ENCODE results near the gene MEGF11.
A peak's percentile ranks its signal among the peaks of the same experiment; 100 is the strongest.

The MEGF11 gene

DNA sequence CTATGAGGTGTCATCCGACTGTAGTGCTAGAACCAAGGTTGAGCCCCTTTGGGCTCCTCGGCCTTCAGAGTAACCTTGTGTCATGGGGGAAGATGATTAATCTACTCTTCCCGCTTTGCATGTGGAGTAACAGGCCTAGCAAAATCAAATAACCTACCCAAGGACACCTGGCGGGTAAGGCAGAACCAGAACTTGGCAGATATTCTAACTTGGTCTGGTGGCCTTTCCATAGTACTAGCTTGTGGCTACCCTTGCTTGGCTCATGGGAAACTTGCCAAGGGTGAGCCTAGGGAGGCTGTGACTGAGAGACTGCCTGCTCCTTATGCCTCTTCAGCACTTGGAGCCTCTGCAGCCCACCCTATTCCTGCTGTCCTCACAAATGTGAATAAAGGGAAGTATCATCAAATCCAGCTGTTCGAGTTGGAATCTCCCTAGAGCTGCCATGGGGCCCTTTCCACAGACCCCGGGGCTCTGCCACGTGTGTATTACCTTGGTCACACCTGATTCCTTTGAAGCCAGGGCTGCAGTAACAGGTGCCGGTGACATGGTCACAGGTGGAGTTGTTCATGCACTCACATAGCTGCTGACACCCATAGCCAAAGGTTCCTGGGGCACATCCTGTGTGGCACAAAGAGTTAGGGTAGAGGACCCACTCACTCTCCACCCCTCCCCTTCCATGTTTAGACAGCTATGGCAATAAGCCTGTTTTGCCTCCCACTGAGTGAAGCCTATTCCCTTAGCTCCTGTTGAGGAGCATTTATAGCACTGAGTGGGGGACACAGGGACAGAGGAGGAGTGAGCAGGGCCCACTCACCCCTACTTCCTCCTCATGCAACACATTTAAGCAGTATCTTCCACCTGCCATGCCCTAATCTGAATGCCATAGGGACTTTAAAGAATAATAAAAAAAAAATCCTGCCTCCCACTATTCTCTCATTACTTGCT, 338.3 kb downstream of the MEGF11 start (continued):
- TF ChIP-seq ZNF311 (tag by site-specific recombination; IDR thresholded peaks at IDR 0.05; ENCODE audit: borderline replicate concordance) (no peak), ZNF16 (tag by site-specific recombination; IDR thresholded peaks at IDR 0.05; ENCODE audit: low read depth) (no peak), ZNF549 (tag by site-specific recombination; IDR thresholded peaks at IDR 0.05) (no peak), SCRT1 (tag by site-specific recombination; IDR thresholded peaks at IDR 0.05; ENCODE audit: borderline replicate concordance) (peak; percentile 88), ZFP69B (tag by site-specific recombination; IDR thresholded peaks at IDR 0.05) (no peak), ZNF214 (tag by site-specific recombination; IDR thresholded peaks at IDR 0.05; ENCODE audit: borderline replicate concordance) (no peak), BCL11B (tag by site-specific recombination; IDR thresholded peaks at IDR 0.05; ENCODE audit: low read depth) (no peak), SCRT2 (tag by site-specific recombination; IDR thresholded peaks at IDR 0.05) (peak; percentile 92), ZNF514 (tag by site-specific recombination; IDR thresholded peaks at IDR 0.05) (no peak), SETDB1 (IDR thresholded peaks at IDR 0.05; ENCODE audit: insufficient read length, low read length) (no peak), ZSCAN23 (tag by site-specific recombination; IDR thresholded peaks at IDR 0.05) (no peak), ZNF266 (tag by site-specific recombination; IDR thresholded peaks at IDR 0.05; ENCODE audit: low read depth) (no peak), ZNF560 (tag by site-specific recombination; IDR thresholded peaks at IDR 0.05; ENCODE audit: borderline replicate concordance) (no peak), ZNF350 (tag by site-specific recombination; IDR thresholded peaks at IDR 0.05) (no peak), ZFP3 (tag by site-specific recombination; IDR thresholded peaks at IDR 0.05; ENCODE audit: low read depth) (no peak), MZF1 (tag by site-specific recombination; IDR thresholded peaks at IDR 0.05; ENCODE audit: borderline replicate concordance) (no peak), ZSCAN16 (tag by site-specific recombination; IDR thresholded peaks at IDR 0.05) (no peak), ZNF211 (tag by site-specific recombination; IDR thresholded peaks at IDR 0.05; ENCODE audit: low read depth) (no peak), RBAK (tag by site-specific recombination; IDR thresholded peaks at IDR 0.05) (no peak), KLF16 (tag by site-specific recombination; IDR thresholded peaks at IDR 0.05) (no peak), GLIS2 (tag by site-specific recombination; IDR thresholded peaks at IDR 0.05) (no peak), GLI4 (tag by site-specific recombination; IDR thresholded peaks at IDR 0.05) (no peak), WT1 (tag by site-specific recombination; IDR thresholded peaks at IDR 0.05) (no peak), ZNF433 (tag by site-specific recombination; IDR thresholded peaks at IDR 0.05; ENCODE audit: low read depth) (no peak)
- TF ChIP-seq, protein P1, sequence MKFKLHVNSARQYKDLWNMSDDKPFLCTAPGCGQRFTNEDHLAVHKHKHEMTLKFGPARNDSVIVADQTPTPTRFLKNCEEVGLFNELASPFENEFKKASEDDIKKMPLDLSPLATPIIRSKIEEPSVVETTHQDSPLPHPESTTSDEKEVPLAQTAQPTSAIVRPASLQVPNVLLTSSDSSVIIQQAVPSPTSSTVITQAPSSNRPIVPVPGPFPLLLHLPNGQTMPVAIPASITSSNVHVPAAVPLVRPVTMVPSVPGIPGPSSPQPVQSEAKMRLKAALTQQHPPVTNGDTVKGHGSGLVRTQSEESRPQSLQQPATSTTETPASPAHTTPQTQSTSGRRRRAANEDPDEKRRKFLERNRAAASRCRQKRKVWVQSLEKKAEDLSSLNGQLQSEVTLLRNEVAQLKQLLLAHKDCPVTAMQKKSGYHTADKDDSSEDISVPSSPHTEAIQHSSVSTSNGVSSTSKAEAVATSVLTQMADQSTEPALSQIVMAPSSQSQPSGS (tag by site-specific recombination; IDR thresholded peaks at IDR 0.05; ENCODE audit: low read depth) = no peak
- TF ChIP-seq, protein P2, sequence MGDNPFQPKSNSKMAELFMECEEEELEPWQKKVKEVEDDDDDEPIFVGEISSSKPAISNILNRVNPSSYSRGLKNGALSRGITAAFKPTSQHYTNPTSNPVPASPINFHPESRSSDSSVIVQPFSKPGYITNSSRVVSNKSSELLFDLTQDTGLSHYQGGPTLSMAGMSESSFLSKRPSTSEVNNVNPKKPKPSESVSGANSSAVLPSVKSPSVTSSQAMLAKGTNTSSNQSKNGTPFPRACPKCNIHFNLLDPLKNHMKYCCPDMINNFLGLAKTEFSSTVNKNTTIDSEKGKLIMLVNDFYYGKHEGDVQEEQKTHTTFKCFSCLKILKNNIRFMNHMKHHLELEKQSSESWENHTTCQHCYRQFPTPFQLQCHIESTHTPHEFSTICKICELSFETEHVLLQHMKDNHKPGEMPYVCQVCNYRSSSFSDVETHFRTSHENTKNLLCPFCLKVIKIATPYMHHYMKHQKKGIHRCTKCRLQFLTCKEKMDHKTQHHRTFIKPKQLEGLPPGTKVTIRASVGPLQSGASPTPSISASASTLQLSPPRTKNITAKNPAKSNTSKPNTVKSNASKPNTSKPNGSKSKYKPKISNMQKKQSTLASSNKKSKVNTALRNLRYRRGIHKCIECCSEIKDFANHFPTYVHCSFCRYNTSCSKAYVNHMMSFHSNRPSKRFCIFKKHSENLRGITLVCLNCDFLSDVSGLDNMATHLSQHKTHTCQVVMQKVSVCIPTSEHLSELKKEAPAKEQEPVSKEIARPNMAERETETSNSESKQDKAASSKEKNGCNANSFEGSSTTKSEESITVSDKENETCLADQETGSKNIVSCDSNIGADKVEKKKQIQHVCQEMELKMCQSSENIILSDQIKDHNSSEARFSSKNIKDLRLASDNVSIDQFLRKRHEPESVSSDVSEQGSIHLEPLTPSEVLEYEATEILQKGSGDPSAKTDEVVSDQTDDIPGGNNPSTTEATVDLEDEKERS (tag by site-specific recombination; IDR thresholded peaks at IDR 0.05) = no peak
- TF ChIP-seq, protein P3, sequence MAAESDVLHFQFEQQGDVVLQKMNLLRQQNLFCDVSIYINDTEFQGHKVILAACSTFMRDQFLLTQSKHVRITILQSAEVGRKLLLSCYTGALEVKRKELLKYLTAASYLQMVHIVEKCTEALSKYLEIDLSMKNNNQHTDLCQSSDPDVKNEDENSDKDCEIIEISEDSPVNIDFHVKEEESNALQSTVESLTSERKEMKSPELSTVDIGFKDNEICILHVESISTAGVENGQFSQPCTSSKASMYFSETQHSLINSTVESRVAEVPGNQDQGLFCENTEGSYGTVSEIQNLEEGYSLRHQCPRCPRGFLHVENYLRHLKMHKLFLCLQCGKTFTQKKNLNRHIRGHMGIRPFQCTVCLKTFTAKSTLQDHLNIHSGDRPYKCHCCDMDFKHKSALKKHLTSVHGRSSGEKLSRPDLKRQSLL (tag by site-specific recombination; IDR thresholded peaks at IDR 0.05) = no peak
- TF ChIP-seq, protein P4, sequence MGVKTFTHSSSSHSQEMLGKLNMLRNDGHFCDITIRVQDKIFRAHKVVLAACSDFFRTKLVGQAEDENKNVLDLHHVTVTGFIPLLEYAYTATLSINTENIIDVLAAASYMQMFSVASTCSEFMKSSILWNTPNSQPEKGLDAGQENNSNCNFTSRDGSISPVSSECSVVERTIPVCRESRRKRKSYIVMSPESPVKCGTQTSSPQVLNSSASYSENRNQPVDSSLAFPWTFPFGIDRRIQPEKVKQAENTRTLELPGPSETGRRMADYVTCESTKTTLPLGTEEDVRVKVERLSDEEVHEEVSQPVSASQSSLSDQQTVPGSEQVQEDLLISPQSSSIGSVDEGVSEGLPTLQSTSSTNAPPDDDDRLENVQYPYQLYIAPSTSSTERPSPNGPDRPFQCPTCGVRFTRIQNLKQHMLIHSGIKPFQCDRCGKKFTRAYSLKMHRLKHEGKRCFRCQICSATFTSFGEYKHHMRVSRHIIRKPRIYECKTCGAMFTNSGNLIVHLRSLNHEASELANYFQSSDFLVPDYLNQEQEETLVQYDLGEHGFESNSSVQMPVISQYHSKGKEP (tag by site-specific recombination; IDR thresholded peaks at IDR 0.05) = no peak
- TF ChIP-seq, protein P5, sequence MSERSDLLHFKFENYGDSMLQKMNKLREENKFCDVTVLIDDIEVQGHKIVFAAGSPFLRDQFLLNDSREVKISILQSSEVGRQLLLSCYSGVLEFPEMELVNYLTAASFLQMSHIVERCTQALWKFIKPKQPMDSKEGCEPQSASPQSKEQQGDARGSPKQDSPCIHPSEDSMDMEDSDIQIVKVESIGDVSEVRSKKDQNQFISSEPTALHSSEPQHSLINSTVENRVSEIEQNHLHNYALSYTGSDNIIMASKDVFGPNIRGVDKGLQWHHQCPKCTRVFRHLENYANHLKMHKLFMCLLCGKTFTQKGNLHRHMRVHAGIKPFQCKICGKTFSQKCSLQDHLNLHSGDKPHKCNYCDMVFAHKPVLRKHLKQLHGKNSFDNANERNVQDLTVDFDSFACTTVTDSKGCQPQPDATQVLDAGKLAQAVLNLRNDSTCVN (tag by site-specific recombination; optimal IDR thresholded peaks at IDR 0.05) = no peak
